Measurements from ENCODE around the gene GPR149. TPM values are rescaled to one million over a fixed set of nuclear protein-coding genes. Genes with fewer than 3 reads are reported as not detected.

GPR149 gene
- total RNA-seq, 1 donor from 2014 or later = not detected

DNA sequence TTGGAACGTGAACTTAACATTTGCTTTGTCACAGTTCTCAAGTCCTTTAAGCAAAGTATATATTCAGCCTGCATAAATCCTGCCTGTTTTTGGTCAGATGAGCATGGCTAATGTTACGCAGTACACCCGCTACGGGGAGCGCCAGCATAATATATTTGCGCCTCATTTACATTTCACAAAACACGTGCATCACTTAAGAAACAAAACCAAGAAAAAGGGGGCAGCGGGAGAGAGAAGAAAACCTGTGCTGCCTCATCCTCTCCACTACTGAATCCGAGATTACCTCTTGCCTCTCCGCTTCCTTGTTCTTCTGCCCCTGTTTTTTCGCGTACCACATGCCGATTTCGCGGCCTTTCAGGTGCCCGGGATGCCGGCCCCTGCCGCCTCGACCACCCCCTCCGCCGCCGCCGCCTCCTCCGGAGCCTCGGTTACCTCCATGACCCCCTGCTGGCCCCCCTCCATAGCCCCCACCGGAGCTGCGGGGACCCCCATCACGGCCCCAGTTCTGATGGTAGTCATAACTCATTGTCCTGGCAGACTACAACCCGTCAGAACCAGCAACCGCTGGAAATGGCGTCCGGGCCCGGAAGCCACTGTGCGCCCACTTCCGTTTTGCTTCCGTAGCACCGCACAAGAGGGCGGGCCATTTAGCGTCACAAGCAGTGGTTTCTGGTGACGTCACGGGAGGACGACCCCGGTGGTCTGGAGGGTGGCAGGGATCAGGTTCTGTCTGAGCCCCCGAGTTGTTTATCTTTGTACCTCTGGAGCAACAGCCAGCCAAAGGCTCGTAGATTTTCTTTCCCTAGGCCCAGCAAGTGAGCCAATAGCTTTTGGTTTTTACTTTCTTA is 105.9 kb downstream of the GPR149 start, which contains the start of gene DHX36:
DHX36 (minus strand) TSS at position 597 of the 848 bp plus-strand sequence; CDS start at position 526, 71 bp downstream.
- H3K9me3 Mint-ChIP-seq (ENCODE audit: unreplicated experiment) = no peaks in the 10 kb centered on the region
- peak; percentile 88 for DNase-seq (ENCODE audit: low spot score)
- TF ChIP-seq, protein P1, sequence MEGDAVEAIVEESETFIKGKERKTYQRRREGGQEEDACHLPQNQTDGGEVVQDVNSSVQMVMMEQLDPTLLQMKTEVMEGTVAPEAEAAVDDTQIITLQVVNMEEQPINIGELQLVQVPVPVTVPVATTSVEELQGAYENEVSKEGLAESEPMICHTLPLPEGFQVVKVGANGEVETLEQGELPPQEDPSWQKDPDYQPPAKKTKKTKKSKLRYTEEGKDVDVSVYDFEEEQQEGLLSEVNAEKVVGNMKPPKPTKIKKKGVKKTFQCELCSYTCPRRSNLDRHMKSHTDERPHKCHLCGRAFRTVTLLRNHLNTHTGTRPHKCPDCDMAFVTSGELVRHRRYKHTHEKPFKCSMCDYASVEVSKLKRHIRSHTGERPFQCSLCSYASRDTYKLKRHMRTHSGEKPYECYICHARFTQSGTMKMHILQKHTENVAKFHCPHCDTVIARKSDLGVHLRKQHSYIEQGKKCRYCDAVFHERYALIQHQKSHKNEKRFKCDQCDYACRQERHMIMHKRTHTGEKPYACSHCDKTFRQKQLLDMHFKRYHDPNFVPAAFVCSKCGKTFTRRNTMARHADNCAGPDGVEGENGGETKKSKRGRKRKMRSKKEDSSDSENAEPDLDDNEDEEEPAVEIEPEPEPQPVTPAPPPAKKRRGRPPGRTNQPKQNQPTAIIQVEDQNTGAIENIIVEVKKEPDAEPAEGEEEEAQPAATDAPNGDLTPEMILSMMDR (IDR thresholded peaks at IDR 0.05; ENCODE audit: unreplicated experiment) = no peak
- H3K27me3 Mint-ChIP-seq (ENCODE audit: unreplicated experiment) = peaks cover 5% of the 10 kb centered on the region
- H3K4me1 Mint-ChIP-seq (ENCODE audit: unreplicated experiment) = peaks cover 17% of the 10 kb centered on the region
- peak within 1 kb of the TSS; percentile 93 for H3K4me3 Mint-ChIP-seq (ENCODE audit: unreplicated experiment)
- peak within 1 kb of the TSS; percentile 93 for H3K27ac Mint-ChIP-seq (ENCODE audit: unreplicated experiment)
- no peaks in the 10 kb centered on the region for H3K36me3 Mint-ChIP-seq (ENCODE audit: low read depth, unreplicated experiment)

DNA sequence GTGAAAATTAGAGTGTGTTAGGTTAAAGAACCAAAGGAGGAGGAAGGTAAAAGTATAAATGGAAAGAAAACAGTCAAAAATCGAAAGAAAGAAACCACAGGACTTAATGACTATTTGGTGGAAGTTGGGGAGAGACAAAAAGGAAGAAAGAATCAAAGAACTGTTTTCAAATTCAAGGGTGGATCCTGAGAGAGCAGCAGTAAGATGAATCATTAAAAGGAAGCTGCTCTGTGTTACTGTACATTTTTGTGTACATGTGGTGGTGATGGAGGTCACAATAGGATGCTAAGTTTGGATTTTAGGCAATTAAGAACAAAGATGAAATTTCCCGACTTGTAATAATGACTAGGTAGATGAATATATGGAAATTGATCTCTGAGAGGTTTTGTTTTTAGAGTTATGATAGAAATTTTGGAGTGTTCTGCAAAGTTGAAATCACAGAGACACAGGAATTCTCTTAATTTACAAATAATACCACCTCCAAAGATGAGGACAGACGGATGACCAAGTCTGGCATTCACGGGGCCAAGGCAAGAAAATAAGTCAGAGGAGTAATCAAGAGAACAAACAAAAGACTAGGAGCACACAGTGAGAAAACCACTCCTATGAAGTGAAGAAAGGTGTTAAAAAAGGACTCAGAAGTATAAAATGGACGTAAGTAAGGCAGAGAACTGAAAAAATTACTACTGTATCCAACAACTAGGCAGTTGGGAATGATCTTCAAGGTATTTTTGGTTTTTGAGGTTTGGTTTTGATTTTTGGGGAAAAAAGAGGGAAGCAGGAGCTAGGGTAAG is 112.8 kb downstream of the GPR149 start:
- Mint-ChIP-seq H3K4me3 (ENCODE audit: unreplicated experiment) (no peak overlapping the region), H3K27me3 (ENCODE audit: unreplicated experiment) (no peaks in the 10 kb centered on the region), H3K27ac (ENCODE audit: unreplicated experiment) (no peak overlapping the region), H3K36me3 (ENCODE audit: low read depth, unreplicated experiment) (peaks cover 16% of the 10 kb centered on the region), H3K9me3 (ENCODE audit: unreplicated experiment) (no peaks in the 10 kb centered on the region), H3K4me1 (ENCODE audit: unreplicated experiment) (peaks cover 19% of the 10 kb centered on the region)
- DNase-seq (ENCODE audit: low spot score) = no peak
- TF ChIP-seq, protein P1 (IDR thresholded peaks at IDR 0.05; ENCODE audit: unreplicated experiment) = no peak

DNA sequence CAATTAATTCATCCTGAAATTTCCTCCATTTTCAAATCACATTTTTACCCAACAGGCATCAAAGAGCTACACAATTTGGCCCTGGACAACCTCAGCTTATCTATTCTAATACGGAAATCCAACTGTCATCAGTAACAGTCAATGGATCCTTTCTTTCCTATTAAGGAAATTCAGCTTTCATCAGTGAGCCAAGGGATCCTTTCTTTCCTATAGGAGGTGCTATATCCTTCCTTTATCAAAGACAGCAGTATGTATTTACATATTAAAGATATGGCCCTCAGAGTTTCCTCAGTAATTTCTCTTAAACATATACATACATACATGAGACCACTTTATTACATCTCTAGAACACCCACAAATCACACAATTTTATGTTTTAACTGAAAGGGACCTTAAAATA is 115.8 kb downstream of the GPR149 start:
- Mint-ChIP-seq H3K9me3 (ENCODE audit: unreplicated experiment) (no peaks in the 10 kb centered on the region), H3K4me1 (ENCODE audit: unreplicated experiment) (peaks cover 16% of the 10 kb centered on the region), H3K27me3 (ENCODE audit: unreplicated experiment) (no peaks in the 10 kb centered on the region), H3K27ac (ENCODE audit: unreplicated experiment) (no peak overlapping the region), H3K4me3 (ENCODE audit: unreplicated experiment) (peak overlapping the region; percentile 13), H3K36me3 (ENCODE audit: low read depth, unreplicated experiment) (peaks cover 16% of the 10 kb centered on the region)
- no peak for DNase-seq (ENCODE audit: low spot score)
- TF ChIP-seq, protein P1 (IDR thresholded peaks at IDR 0.05; ENCODE audit: unreplicated experiment) = no peak

DNA sequence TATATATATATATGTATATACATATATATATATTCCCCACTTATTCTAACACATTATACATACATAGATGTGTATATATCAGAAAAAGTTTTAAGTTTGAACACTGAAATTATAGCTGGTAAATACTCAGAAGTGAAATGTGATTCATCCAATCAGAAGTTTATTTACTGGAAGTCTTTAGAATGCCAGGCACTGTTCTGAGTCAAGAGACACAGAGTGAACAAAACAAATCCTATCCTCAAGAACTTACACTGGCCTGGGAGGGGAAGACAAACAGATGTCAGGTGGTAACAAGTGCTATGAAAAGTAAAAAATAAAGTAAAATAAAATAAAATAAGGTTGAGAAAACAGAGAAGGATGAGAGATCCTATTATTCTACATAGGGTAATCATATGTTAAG is 119.2 kb downstream of the GPR149 start:
- H3K9me3 Mint-ChIP-seq (ENCODE audit: unreplicated experiment) = no peaks in the 10 kb centered on the region
- H3K4me1 Mint-ChIP-seq (ENCODE audit: unreplicated experiment) = no peaks in the 10 kb centered on the region
- no peaks in the 10 kb centered on the region for H3K27me3 Mint-ChIP-seq (ENCODE audit: unreplicated experiment)
- no peak for DNase-seq (ENCODE audit: low spot score)
- H3K4me3 Mint-ChIP-seq (ENCODE audit: unreplicated experiment) = no peak overlapping the region
- no peak overlapping the region for H3K27ac Mint-ChIP-seq (ENCODE audit: unreplicated experiment)
- TF ChIP-seq, protein P1 (IDR thresholded peaks at IDR 0.05; ENCODE audit: unreplicated experiment) = no peak
- H3K36me3 Mint-ChIP-seq (ENCODE audit: low read depth, unreplicated experiment) = peaks cover 24% of the 10 kb centered on the region

Measured in endothelial cell (in vitro differentiated cells).